ENCODE data around the gene TARS3.

DNA sequence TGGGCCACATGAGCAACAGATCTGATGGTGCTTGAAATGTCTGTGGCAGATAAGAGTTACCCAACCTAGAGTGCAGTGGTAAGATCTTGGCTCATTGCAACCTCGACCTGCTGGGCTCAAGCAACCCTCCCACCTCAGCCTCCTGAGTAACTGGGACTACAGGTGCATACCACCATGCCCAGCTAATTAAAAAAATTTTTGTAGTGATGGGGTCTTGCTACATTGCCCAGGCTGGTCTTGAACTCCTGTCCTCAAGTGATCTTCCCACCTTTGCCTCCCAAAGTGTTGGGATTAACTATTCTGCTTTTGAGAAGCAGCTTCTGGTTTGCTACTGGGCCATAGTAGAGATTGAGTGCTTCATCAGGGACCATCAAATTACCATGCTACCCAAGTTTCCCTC is 2.9 kb upstream of the TARS3 start:
- TF ChIP-seq, protein P1, sequence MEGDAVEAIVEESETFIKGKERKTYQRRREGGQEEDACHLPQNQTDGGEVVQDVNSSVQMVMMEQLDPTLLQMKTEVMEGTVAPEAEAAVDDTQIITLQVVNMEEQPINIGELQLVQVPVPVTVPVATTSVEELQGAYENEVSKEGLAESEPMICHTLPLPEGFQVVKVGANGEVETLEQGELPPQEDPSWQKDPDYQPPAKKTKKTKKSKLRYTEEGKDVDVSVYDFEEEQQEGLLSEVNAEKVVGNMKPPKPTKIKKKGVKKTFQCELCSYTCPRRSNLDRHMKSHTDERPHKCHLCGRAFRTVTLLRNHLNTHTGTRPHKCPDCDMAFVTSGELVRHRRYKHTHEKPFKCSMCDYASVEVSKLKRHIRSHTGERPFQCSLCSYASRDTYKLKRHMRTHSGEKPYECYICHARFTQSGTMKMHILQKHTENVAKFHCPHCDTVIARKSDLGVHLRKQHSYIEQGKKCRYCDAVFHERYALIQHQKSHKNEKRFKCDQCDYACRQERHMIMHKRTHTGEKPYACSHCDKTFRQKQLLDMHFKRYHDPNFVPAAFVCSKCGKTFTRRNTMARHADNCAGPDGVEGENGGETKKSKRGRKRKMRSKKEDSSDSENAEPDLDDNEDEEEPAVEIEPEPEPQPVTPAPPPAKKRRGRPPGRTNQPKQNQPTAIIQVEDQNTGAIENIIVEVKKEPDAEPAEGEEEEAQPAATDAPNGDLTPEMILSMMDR (IDR thresholded peaks at IDR 0.05) = no peak
- no peak for TF ChIP-seq POLR2AphosphoS5 (IDR thresholded peaks at IDR 0.05)
- no peak for TF ChIP-seq EP300 (IDR thresholded peaks at IDR 0.05)
- TF ChIP-seq POLR2A (IDR thresholded peaks at IDR 0.05) = no peak

Measured in stomach (tissue), 4 donors.